Skeletal muscle tissue (tissue), 4 donors: Measurements from ENCODE around the gene CHTOP. TPM values are rescaled to one million over a fixed set of nuclear protein-coding genes. Genes with fewer than 3 reads are reported as not detected.
"Not testable (repeated sequence)": the region's sequence is repeated elsewhere in the genome, so short reads cannot be mapped to it uniquely, and the experiment has no call there.

Experiments used
- H3K27ac ChIP-seq: one replicate; pipeline ENCODE4 v1.7.0; 2013; ENCODE audit warnings: mild to moderate bottlenecking, low read depth, low read length, inconsistent platforms
- H3K27me3 ChIP-seq, 3 donors: one replicate each; pipeline ENCODE4 v1.7.0; 2013; ENCODE audit warnings: low read length in 3 of 3; ENCODE audit not compliant: control insufficient read depth in 3 of 3, insufficient read depth in 3 of 3
- H3K36me3 ChIP-seq, 3 donors: one replicate each; pipeline ENCODE4 v1.7.0; 2013; ENCODE audit warnings: low read length in 3 of 3; ENCODE audit not compliant: control insufficient read depth in 3 of 3, insufficient read depth in 3 of 3
- H3K4me1 ChIP-seq, 3 donors: one replicate each; pipeline ENCODE4 v1.7.0; 2013; ENCODE audit warnings: low read length in 3 of 3, mild to moderate bottlenecking in 3 of 3; ENCODE audit not compliant: control insufficient read depth in 3 of 3, insufficient read depth in 3 of 3
- H3K4me3 ChIP-seq, 3 donors: one replicate each; pipeline ENCODE4 v1.7.0; 2013; ENCODE audit warnings: low read length in 3 of 3
- H3K9ac ChIP-seq, 3 donors: one replicate each; pipeline ENCODE4 v1.7.0; 2013; ENCODE audit warnings: low read length in 3 of 3, mild to moderate bottlenecking in 3 of 3, moderate library complexity in 2 of 3, low read depth in 1 of 3
- H3K9me3 ChIP-seq, 3 donors: one replicate each; pipeline ENCODE4 v1.7.0; 2013; ENCODE audit warnings: low read length in 3 of 3; ENCODE audit not compliant: control insufficient read depth in 3 of 3
- total RNA-seq: library from RNA; depleted of rRNA; stranded (reverse); fragments of >200 nt; gene quantifications from one replicate; pipeline ENCODE4 v1.2.3, GENCODE V29; 2014
- donor health status: Osteomylitis.

The CHTOP gene
- total RNA-seq, 1 donor from 2014 or later = 46.4 TPM

DNA sequence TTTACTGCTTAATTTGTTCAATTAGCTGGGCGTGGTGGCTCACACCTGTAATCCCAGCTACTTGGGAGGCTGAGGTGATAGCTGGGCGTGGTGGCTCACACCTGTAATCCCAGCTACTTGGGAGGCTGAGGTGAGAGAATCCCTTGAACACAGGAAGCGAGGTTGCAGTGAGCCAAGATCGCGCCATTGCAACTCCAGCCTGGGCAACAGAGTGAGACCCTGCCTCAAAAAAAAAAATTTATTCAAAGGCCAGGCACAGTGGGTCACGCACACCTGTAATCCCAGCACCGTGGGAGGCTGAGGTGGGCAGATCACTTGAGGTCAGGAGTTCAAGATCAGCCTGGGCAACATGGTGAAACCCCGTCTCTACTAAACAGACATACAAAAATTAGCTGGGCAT, 34.8 kb downstream of the CHTOP start:
- H3K4me1 ChIP-seq = peaks cover 13 to 16% (median 15%) of the 10 kb centered on the region in 3 donors
- H3K36me3 ChIP-seq = peaks cover 48 to 55% (median 53%) of the 10 kb centered on the region in 3 donors
- H3K9me3 ChIP-seq, H3K27ac ChIP-seq, H3K27me3 ChIP-seq, H3K4me3 ChIP-seq, H3K9ac ChIP-seq: not testable (repeated sequence)

- H3K9ac ChIP-seq = peak overlapping the region in 2 of 3 donors; percentile 91 to 96
These were observed 35.7 kb downstream of the CHTOP start for GRCh38 chr1:153669606-153670005.

DNA sequence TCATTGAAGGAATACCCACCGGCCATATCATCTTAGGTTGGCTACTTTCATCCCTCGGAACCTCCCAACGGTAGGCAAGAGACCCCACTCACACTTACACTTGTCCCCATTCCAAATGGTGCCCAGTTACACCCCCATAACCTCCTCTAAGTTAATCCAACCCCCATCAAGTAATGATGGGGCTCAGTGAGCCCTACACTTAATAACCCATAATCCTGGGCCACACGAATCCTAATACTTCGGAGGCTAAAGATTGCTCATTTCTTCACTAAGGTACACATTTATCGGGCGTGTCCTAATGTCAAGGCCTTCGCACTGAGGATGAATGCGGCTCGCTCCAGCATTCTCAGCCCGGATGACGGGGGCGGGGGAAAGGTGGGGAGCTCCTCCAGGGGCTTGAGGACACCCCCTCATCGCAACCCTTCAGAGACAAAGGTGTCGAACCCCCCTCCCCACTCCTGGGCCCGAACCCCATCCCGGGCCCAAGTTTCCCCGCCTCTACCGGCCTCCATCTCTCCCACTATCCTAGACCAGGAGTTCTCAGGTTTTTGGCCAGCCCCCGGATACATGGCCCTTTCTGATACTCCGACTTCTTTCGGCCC, 36.5 kb downstream of the CHTOP start:
- Histone ChIP-seq H3K36me3 (peaks cover 32 to 38% (median 37%) of the 10 kb centered on the region in 3 donors), H3K4me1 (peaks cover 13 to 16% (median 15%) of the 10 kb centered on the region in 3 donors), H3K27ac (peak overlapping the region; percentile 92), H3K4me3 (peak overlapping the region; percentile 86 to 95 (median 94)), H3K9ac (peak overlapping the region; percentile 91 to 96 (median 94)), H3K9me3 (no peaks in the 10 kb centered on the region), H3K27me3 (no peaks in the 10 kb centered on the region)

More at GRCh38 chr1:153669606-153670005, 35.7 kb downstream of the CHTOP start:
- no peaks in the 10 kb centered on the region for H3K27me3 ChIP-seq
- no peaks in the 10 kb centered on the region for H3K9me3 ChIP-seq
- H3K36me3 ChIP-seq = peaks cover 38 to 45% (median 45%) of the 10 kb centered on the region in 3 donors
- H3K4me3 ChIP-seq = peak overlapping the region; percentile 86 to 95 (median 94)
- H3K27ac ChIP-seq = no peak overlapping the region
- H3K4me1 ChIP-seq = peaks cover 13 to 16% (median 15%) of the 10 kb centered on the region in 3 donors

- Histone ChIP-seq H3K9ac (peak within 1 kb of the TSS; percentile 91 to 96 (median 94)), H3K36me3 (peaks cover 29 to 31% (median 31%) of the 10 kb centered on the region in 3 donors), H3K27ac (peak within 1 kb of the TSS; percentile 92), H3K9me3 (no peaks in the 10 kb centered on the region), H3K27me3 (no peaks in the 10 kb centered on the region), H3K4me1 (peaks cover 13 to 16% (median 15%) of the 10 kb centered on the region in 3 donors), H3K4me3 (peak within 1 kb of the TSS; percentile 86 to 97 (median 95))
These were observed 37.2 kb downstream of the CHTOP start, which contains the start of gene ILF2 for GRCh38 chr1:153670859-153671627. TSS of gene ILF2 (minus strand) at chr1:153670993. CDS start at chr1:153670922, 71 bp downstream.

- H3K27me3 ChIP-seq, H3K9me3 ChIP-seq: not testable (repeated sequence)
- Histone ChIP-seq H3K36me3 (peaks cover 22 to 23% (median 23%) of the 10 kb centered on the region in 3 donors), H3K4me1 (peaks cover 13 to 16% (median 15%) of the 10 kb centered on the region in 3 donors), H3K9ac (peak overlapping the region; percentile 24 to 76 (median 75)), H3K27ac (peak overlapping the region; percentile 81), H3K4me3 (peak overlapping the region; percentile 73 to 97 (median 79))
These were observed 37.9 kb downstream of the CHTOP start for GRCh38 chr1:153671628-153672353.

DNA sequence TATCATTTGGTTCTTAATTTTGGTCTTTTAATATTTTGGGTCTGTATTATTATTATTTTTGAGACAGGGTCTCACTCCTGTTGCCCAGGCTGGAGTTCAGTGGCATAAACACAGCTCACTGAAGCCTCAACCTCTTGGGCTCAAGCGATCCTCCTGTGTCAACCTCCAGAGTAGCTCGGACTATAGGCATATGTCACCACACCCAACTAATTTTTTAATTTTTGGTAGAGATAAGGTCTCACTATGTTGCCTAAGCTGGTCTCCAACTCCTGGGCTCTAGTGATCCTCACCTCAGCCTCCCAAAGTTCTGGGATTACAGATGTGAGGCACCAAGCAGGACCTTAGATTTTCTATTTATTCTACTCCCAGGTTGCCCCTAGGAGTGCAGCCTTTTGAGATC, 39.6 kb downstream of the CHTOP start:
- H3K4me3 ChIP-seq = no peak overlapping the region
- no peaks in the 10 kb centered on the region for H3K9me3 ChIP-seq
- H3K9ac ChIP-seq = no peak overlapping the region
- peaks cover 17 to 26% (median 24%) of the 10 kb centered on the region in 3 donors for H3K4me1 ChIP-seq
- peaks cover 6 to 9% (median 6%) of the 10 kb centered on the region in 3 donors for H3K36me3 ChIP-seq
- H3K27ac ChIP-seq = no peak overlapping the region
- peaks cover 5 to 10% (median 8%) of the 10 kb centered on the region in 3 donors for H3K27me3 ChIP-seq

- Histone ChIP-seq H3K36me3 (no peaks in the 10 kb centered on the region), H3K4me1 (peaks cover 10 to 24% (median 18%) of the 10 kb centered on the region in 3 donors), H3K27ac (no peak overlapping the region), H3K9me3 (no peaks in the 10 kb centered on the region), H3K27me3 (peaks cover 23 to 38% (median 33%) of the 10 kb centered on the region in 3 donors), H3K9ac (peak overlapping the region in 2 of 3 donors; percentile 38 to 68), H3K4me3 (peak overlapping the region; percentile 57 to 74 (median 63))
These were observed 44.1 kb downstream of the CHTOP start for GRCh38 chr1:153677718-153678518.

DNA sequence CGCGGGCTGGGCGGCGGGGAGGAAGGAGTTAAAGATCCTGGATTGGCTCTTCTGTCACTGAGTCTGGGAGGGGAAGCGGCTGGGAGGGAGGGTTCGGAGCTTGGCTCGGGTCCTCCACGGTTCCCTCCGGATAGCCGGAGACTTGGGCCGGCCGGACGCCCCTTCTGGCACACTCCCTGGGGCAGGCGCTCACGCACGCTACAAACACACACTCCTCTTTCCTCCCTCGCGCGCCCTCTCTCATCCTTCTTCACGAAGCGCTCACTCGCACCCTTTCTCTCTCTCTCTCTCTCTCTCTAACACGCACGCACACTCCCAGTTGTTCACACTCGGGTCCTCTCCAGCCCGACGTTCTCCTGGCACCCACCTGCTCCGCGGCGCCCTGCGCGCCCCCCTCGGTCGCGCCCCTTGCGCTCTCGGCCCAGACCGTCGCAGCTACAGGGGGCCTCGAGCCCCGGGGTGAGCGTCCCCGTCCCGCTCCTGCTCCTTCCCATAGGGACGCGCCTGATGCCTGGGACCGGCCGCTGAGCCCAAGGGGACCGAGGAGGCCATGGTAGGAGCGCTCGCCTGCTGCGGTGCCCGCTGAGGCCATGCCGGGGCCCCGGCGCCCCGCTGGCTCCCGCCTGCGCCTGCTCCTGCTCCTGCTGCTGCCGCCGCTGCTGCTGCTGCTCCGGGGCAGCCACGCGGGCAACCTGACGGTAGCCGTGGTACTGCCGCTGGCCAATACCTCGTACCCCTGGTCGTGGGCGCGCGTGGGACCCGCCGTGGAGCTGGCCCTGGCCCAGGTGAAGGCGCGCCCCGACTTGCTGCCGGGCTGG, 44.9 kb downstream of the CHTOP start, which contains the start of gene NPR1:
Gene NPR1 (plus strand): TSS at position 170 of the 818 bp plus-strand sequence. CDS start 421 bp downstream, at position 591.
- H3K9ac ChIP-seq = peak within 1 kb of the TSS; percentile 33 to 68 (median 38)
- H3K4me3 ChIP-seq = peak within 1 kb of the TSS; percentile 57 to 74 (median 63)
- H3K9me3 ChIP-seq = no peaks in the 10 kb centered on the region
- H3K27me3 ChIP-seq = peaks cover 23 to 38% (median 33%) of the 10 kb centered on the region in 3 donors
- H3K27ac ChIP-seq = no peak within 1 kb of the TSS
- no peaks in the 10 kb centered on the region for H3K36me3 ChIP-seq
- peaks cover 10 to 24% (median 18%) of the 10 kb centered on the region in 3 donors for H3K4me1 ChIP-seq
